K562 (cell line): ENCODE measurements around the gene ESPN. TPM values are rescaled to one million over a fixed set of nuclear protein-coding genes. Genes with fewer than 3 reads are reported as not detected.

Experiments used
- ATAC-seq: fragments of 200-7000 bp; cut with Tn5 transposase; 3 replicates; pipeline ENCODE4 v1.9.1; 2020; ENCODE audit warnings: moderate library complexity
- BruUV-seq: library from RNA; stranded (reverse); fragments of 400-500 nt; replicated peaks from 2 replicates; lab custom pipeline; 2021; lab: Mats Ljungman, UMichigan
- CTCF ChIA-PET: fragments of 300-600 bp; formaldehyde crosslinking; extraction: SDS; loops from one replicate; lab custom pipeline; 2021; ENCODE audit warnings: low intra/inter-chr PET ratio; lab: Yijun Ruan, JAX
- POLR2A ChIA-PET: fragments of 300-600, 350-650 bp; sonication (Branson Sonifier 250); formaldehyde crosslinking; extraction: SDS; loops from one replicate; lab custom pipeline; 2021; ENCODE audit warnings: antibody characterized with exemption, inconsistent platforms; lab: Yijun Ruan, JAX
- DNase-seq, 4 experiments: peaks; one replicate each; pipeline versions ENCODE4 v3.0.0 to v3.0.0-alpha.2; 2011 to 2018; ENCODE audit warnings: low spot score in 3 of 4, mixed read lengths in 3 of 4; ENCODE audit errors: extremely low read depth in 1 of 4
- FAIRE-seq: peaks from 2 replicates; lab custom pipeline; 2011; peaks lifted over from hg19 to GRCh38; lab: Jason Lieb, UNC
- H2AFZ ChIP-seq: 2 replicates; pipeline ENCODE4 v1.6.0; 2011; ENCODE audit warnings: low read depth, low read length, control low read depth, inconsistent platforms
- H3K27ac ChIP-seq: fragments of 200-600 bp; 3 replicates; pipeline ENCODE4 v1.8.0; 2011; ENCODE audit warnings: low read depth, mild to moderate bottlenecking, control low read depth, inconsistent platforms, low read length, moderate library complexity, mixed read lengths; ENCODE audit errors: extremely low read depth
- H3K27me3 ChIP-seq, 2 experiments: fragments of 300-600 bp in 1 of 2; 2 replicates in 1 of 2; 3 replicates in 1 of 2; pipeline versions ENCODE4 v1.6.0 to v1.8.0; 2011; ENCODE audit warnings: inconsistent platforms in 2 of 2, low read length in 2 of 2, mild to moderate bottlenecking in 1 of 2, mixed read lengths in 1 of 2, moderate library complexity in 1 of 2; ENCODE audit not compliant: control insufficient read depth in 2 of 2, insufficient read depth in 2 of 2
- H3K36me3 ChIP-seq: fragments of 300-600 bp; 3 replicates; pipeline ENCODE4 v1.8.0; 2011; ENCODE audit warnings: mild to moderate bottlenecking, low read length, inconsistent platforms; ENCODE audit not compliant: control insufficient read depth, insufficient read depth
- H3K4me1 ChIP-seq, 2 experiments: fragments of 200-600 bp in 1 of 2; replicated peaks in 1 of 2; 2 replicates in 1 of 2; 3 replicates in 1 of 2; pipeline versions ENCODE4 v1.5.1 to v1.8.0; 2011; ENCODE audit warnings: inconsistent platforms in 2 of 2, low read length in 2 of 2, mild to moderate bottlenecking in 1 of 2, mixed read lengths in 1 of 2, moderate library complexity in 1 of 2; ENCODE audit not compliant: control insufficient read depth in 2 of 2, insufficient read depth in 2 of 2
- H3K4me2 ChIP-seq: 2 replicates; pipeline ENCODE4 v1.6.1; 2011; ENCODE audit warnings: low read length, control low read depth, inconsistent platforms, mixed read lengths; ENCODE audit not compliant: insufficient read depth
- H3K4me3 ChIP-seq: fragments of 200-600 bp; sonication (generic), shearing (Covaris generic); 2 replicates; pipeline ENCODE4 v1.5.1; 2016; ENCODE audit warnings: control low read depth, inconsistent platforms
- H3K79me2 ChIP-seq: fragments of 200-600 bp; 3 replicates; pipeline ENCODE4 v1.8.0; 2011; ENCODE audit warnings: low read length, inconsistent platforms; ENCODE audit not compliant: control insufficient read depth, insufficient read depth
- H3K9ac ChIP-seq, 2 experiments: 2 replicates each; pipeline versions ENCODE4 v1.6.0 to v1.6.1; 2011; ENCODE audit warnings: low read depth in 2 of 2, low read length in 2 of 2, control low read depth in 1 of 2, inconsistent platforms in 1 of 2, mild to moderate bottlenecking in 1 of 2, mixed read lengths in 1 of 2; ENCODE audit not compliant: insufficient read depth in 1 of 2
- H3K9me1 ChIP-seq: one replicate; pipeline ENCODE4 v1.6.0; 2011; ENCODE audit warnings: inconsistent platforms, mild to moderate bottlenecking, low read length, moderate library complexity; ENCODE audit not compliant: control insufficient read depth, insufficient read depth
- H3K9me3 ChIP-seq: replicated peaks from 2 replicates; pipeline ENCODE4 v1.5.1; 2011; ENCODE audit warnings: low read depth, low read length, inconsistent platforms; ENCODE audit not compliant: control insufficient read depth, insufficient read depth
- H4K20me1 ChIP-seq: replicated peaks from 2 replicates; pipeline ENCODE4 v1.6.1; 2011; ENCODE audit warnings: low read length, inconsistent platforms, mixed read lengths; ENCODE audit not compliant: control insufficient read depth, insufficient read depth
- ETV6 ChIP-seq, 3 experiments: fragments of 150-350 bp in 1 of 3; sonication (generic) in 1 of 3; formaldehyde crosslinking in 1 of 3; IDR thresholded peaks; 2 replicates each; pipeline versions ENCODE4 v1.6.1 to v1.8.0; 2014 to 2022; ENCODE audit warnings: borderline replicate concordance in 2 of 3, low read depth in 2 of 3, antibody characterized with exemption in 1 of 3, low read length in 1 of 3, mild to moderate bottlenecking in 1 of 3, missing genetic modification reagents in 1 of 3
- GABPB1 ChIP-seq: sonication (generic); formaldehyde crosslinking; IDR thresholded peaks from 2 replicates; pipeline ENCODE4 v1.8.0; 2022; ENCODE audit warnings: mild to moderate bottlenecking, missing genetic modification reagents
- JUNB ChIP-seq: fragments of 450-650 bp; formaldehyde crosslinking; conservative IDR thresholded peaks from 2 replicates; pipeline ENCODE4 v1.4.0; 2020; ENCODE audit warnings: mild to moderate bottlenecking
- MED1 ChIP-seq: sonication (generic); formaldehyde crosslinking; IDR thresholded peaks from 2 replicates; pipeline ENCODE4 v1.8.1; 2023; ENCODE audit warnings: missing genetic modification reagents, borderline replicate concordance
- MIER1 ChIP-seq: fragments of 450-650 bp; IDR thresholded peaks from 2 replicates; pipeline ENCODE4 v1.6.1; 2016; ENCODE audit warnings: antibody characterized with exemption, mild to moderate bottlenecking, low read depth
- NONO ChIP-seq, 2 experiments: fragments of 200-400 bp in 1 of 2; fragments of 450-650 bp in 1 of 2; formaldehyde crosslinking in 1 of 2; IDR thresholded peaks; 2 replicates each; pipeline ENCODE4 v1.6.1; 2017; ENCODE audit warnings: low read depth in 2 of 2, mild to moderate bottlenecking in 2 of 2, moderate library complexity in 2 of 2, low read length in 1 of 2
- POLR3G ChIP-seq: IDR thresholded peaks from 2 replicates; pipeline ENCODE4 v1.6.1; 2011; ENCODE audit not compliant: insufficient read length, insufficient replicate concordance; ENCODE audit errors: extremely low read depth
- RBBP5 ChIP-seq: fragments of 200-600 bp; sonication (generic); IDR thresholded peaks from 2 replicates; pipeline ENCODE4 v1.6.1; 2012; ENCODE audit warnings: borderline replicate concordance, mild to moderate bottlenecking, low read length, control low read depth, inconsistent platforms; ENCODE audit not compliant: insufficient read depth, poor library complexity, severe bottlenecking
- TAF1 ChIP-seq: IDR thresholded peaks from 2 replicates; pipeline ENCODE4 v1.6.1; 2011; ENCODE audit warnings: mild to moderate bottlenecking, low read length, moderate library complexity; ENCODE audit not compliant: insufficient read depth, control insufficient read depth, severe bottlenecking; ENCODE audit errors: extremely low read depth
- ZNF354B ChIP-seq: fragments of 250-450 bp; sonication (Bioruptor Pico); IDR thresholded peaks from 2 replicates; pipeline ENCODE4 v1.4.0; 2020
- ZNF436 ChIP-seq: fragments of 250-450, 450-650 bp; sonication (Bioruptor Pico); formaldehyde crosslinking; IDR thresholded peaks from 2 replicates; pipeline ENCODE4 v1.7.0; 2020; ENCODE audit warnings: mild to moderate bottlenecking
- ZNF696 ChIP-seq: fragments of 250-450 bp; sonication (Bioruptor Pico); conservative IDR thresholded peaks from 2 replicates; pipeline ENCODE4 v1.4.0; 2020; ENCODE audit warnings: mild to moderate bottlenecking, moderate library complexity
- WGBS: fragments of 100-300 bp; shearing (Covaris generic); methylation state at CpG from one replicate; pipeline ENCODE4 v1.1.6; 2016; ENCODE audit warnings: low coverage, mixed read lengths; ENCODE audit not compliant: insufficient coverage; ENCODE audit errors: missing lambda C conversion rate; 5-methylcytosine and 5-hydroxymethylcytosine counted together
- in situ Hi-C: fragments of 300-500 bp; cut with MboI; formaldehyde crosslinking; loops from 4 replicates; pipeline ENCODE4 v1.15.0; 2018; ENCODE audit warnings: inconsistent platforms, mixed read lengths
- intact Hi-C: fragments of 100-400 bp; cut with micrococcal nuclease; formaldehyde crosslinking; loops from 2 replicates; pipeline ENCODE4 v1.14.2; 2022
- polyA plus RNA-seq, 8 experiments: library from polyadenylated mRNA; depleted of rRNA in 4 of 8; stranded (reverse) in 5 of 8; unstranded in 3 of 8; fragments of >200 nt; fragmentation: Nextera tagmentation in 2 of 8; fragmentation: Illumina TruSeq in 1 of 8; extraction: Ambion mirVana in 2 of 8; extraction: Trizol in 1 of 8; gene quantifications; 2 replicates each; pipeline versions ENCODE4 v1.2.1 to v1.2.3, GENCODE V29; 2011 to 2014; ENCODE audit warnings: inconsistent platforms in 1 of 8, missing spikeins in 1 of 8
- total RNA-seq, 7 experiments: library from RNA; depleted of rRNA in 6 of 7; stranded (reverse); fragments of >200 nt in 6 of 7; fragmentation: Illumina TruSeq in 2 of 7; extraction: Trizol in 2 of 7; gene quantifications; 2 replicates each; pipeline versions ENCODE4 v1.2.1 to v1.2.3, GENCODE V29; 2011 to 2021; ENCODE audit warnings: low replicate concordance in 1 of 7
- TF ChIP-seq, protein P1 (sequence below): fragments of 450-650 bp; IDR thresholded peaks from 2 replicates; pipeline ENCODE4 v1.6.1; 2016; ENCODE audit warnings: antibody characterized with exemption
- TF ChIP-seq, protein P2 (sequence below): fragments of 450-650 bp; IDR thresholded peaks from 2 replicates; pipeline ENCODE4 v1.6.1; 2017; ENCODE audit warnings: antibody characterized with exemption, mild to moderate bottlenecking

The ESPN gene
- total and polyA plus RNA-seq, 9 of the 15 experiments (the other 6 are each of a cell fraction or from before 2014, with no cell fraction given): 0.07 to 1.2 (median 0.45) TPM; not detected in 3

DNA sequence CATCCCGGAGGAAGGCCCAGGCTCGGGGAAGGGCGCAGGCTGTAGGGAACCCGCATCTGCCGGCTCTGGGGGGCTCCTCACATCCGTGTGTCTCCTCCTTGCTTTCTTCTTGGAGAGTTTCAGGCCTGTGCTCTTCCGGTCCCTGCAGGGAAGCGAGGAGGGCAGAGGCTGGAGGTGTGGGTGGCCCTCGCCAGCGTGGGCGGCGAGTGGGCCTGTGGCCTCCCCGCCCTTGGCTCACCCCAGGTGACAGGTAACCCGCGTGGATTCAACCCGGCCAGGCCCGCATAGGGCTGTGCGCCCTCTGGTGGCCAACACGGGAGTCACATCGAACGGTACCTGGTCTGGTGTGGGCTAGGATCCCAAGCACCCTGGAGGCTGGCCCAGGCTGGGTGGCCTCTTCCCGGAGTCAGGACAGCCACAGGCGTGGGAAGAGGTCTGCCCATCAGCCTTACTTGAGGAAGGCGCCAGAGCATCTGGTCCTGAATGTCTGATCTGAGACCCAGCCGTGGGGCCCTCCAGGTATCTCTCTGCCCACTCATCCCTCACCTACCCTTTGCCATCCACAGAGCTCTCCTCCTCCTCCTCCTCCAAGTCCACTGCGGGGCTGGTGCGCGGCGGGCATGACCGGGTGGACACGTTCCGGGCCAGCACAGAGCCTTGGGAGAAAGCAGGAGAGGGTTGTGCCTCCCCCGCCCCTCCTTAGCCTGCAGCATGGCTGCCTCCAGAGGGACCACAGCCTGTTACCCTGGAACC lies 51.0 kb downstream of the ESPN start (continued):
- TF ChIP-seq MIER1 (no peak), MED1 (no peak), JUNB (CRISPR knock-in tag) (no peak), ZNF436 (CRISPR knock-in tag) (no peak), POLR3G (no peak), NONO (IDR thresholded peaks at IDR 0.05; ENCODE audit: low read depth in 2 of 2, low read length in 1 of 2) (no peak)
- TF ChIP-seq, protein P1, sequence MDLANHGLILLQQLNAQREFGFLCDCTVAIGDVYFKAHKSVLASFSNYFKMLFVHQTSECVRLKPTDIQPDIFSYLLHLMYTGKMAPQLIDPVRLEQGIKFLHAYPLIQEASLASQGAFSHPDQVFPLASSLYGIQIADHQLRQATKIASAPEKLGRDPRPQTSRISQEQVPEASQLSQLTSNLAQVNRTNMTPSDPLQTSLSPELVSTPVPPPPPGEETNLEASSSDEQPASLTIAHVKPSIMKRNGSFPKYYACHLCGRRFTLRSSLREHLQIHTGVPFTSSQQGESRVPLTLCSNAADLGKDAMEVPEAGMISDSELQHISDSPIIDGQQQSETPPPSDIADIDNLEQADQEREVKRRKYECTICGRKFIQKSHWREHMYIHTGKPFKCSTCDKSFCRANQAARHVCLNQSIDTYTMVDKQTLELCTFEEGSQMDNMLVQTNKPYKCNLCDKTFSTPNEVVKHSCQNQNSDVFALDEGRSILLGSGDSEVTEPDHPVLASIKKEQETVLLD: peak; percentile 82

DNA sequence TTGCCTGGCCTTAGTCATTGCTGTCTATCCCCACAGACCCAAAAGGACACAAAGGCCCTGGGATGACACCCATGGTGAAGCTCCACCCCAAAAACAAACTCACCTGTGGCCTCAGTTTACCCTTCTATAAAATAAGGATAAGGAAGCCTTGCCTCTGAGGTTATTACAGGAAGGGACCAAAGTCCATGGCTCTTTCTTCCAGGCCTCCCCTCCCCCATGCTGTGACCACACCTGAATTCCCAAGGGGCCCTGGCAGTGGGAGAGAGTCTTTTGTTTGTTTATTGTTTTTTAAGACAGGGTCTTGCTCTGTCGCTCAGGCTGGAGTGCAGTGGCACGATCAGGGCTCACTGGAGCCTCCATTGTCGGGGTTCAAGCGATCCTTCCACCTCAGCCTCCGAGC lies 51.9 kb downstream of the ESPN start:
- Histone ChIP-seq H3K4me3 (no peak overlapping the region), H3K4me1 (peaks cover 3 to 42% of the 10 kb centered on the region in 2 experiments; a peak in 3 of 5 replicates), H3K4me2 (no peak overlapping the region), H3K36me3 (no peaks in the 10 kb centered on the region), H3K9me3 (no peaks in the 10 kb centered on the region), H4K20me1 (peaks cover 28% of the 10 kb centered on the region), H3K9me1 (no peaks in the 10 kb centered on the region), H3K79me2 (no peaks in the 10 kb centered on the region), H2AFZ (no peak overlapping the region), H3K27ac (no peak overlapping the region), H3K27me3 (peaks cover 35 to 74% of the 10 kb centered on the region in 2 experiments), H3K9ac (0 out of 4 replicates have a peak overlapping the region, but pooled peaks of 1 of the 2 experiments have one; percentile 17)
- DNase-seq: no peak
- WGBS: 21% methylated on average over 5 of the region's 5 CpGs
- ChIA-PET POLR2A (interaction anchor here (0.5 kb wide), 1 partner anchor 56 kb away, joined by 3 read pairs; no protein-coding TSS in a partner anchor), CTCF (no interaction called here)
- in situ Hi-C loops: loop anchor here (25.0 kb wide), 1 partner anchor 736 kb away; no protein-coding TSS in a partner anchor
- ATAC-seq: no peak
- no peak for FAIRE-seq
- intact Hi-C loops: no loop called here
- BruUV-seq: no TSS peak
- TF ChIP-seq, protein P2, sequence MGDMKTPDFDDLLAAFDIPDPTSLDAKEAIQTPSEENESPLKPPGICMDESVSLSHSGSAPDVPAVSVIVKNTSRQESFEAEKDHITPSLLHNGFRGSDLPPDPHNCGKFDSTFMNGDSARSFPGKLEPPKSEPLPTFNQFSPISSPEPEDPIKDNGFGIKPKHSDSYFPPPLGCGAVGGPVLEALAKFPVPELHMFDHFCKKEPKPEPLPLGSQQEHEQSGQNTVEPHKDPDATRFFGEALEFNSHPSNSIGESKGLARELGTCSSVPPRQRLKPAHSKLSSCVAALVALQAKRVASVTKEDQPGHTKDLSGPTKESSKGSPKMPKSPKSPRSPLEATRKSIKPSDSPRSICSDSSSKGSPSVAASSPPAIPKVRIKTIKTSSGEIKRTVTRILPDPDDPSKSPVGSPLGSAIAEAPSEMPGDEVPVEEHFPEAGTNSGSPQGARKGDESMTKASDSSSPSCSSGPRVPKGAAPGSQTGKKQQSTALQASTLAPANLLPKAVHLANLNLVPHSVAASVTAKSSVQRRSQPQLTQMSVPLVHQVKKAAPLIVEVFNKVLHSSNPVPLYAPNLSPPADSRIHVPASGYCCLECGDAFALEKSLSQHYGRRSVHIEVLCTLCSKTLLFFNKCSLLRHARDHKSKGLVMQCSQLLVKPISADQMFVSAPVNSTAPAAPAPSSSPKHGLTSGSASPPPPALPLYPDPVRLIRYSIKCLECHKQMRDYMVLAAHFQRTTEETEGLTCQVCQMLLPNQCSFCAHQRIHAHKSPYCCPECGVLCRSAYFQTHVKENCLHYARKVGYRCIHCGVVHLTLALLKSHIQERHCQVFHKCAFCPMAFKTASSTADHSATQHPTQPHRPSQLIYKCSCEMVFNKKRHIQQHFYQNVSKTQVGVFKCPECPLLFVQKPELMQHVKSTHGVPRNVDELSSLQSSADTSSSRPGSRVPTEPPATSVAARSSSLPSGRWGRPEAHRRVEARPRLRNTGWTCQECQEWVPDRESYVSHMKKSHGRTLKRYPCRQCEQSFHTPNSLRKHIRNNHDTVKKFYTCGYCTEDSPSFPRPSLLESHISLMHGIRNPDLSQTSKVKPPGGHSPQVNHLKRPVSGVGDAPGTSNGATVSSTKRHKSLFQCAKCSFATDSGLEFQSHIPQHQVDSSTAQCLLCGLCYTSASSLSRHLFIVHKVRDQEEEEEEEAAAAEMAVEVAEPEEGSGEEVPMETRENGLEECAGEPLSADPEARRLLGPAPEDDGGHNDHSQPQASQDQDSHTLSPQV: no peak
- TF ChIP-seq ZNF354B (CRISPR knock-in tag) (no peak), ETV6 (IDR thresholded peaks at IDR 0.05; ENCODE audit: borderline replicate concordance in 1 of 2, low read depth in 2 of 2, low read length in 1 of 2) (no peak), ETV6 (CRISPR knock-in tag; IDR thresholded peaks at IDR 0.05; ENCODE audit: borderline replicate concordance) (no peak), ZNF696 (no peak), TAF1 (no peak), RBBP5 (no peak), GABPB1 (CRISPR knock-in tag) (no peak)
